ENCODE measurements around the gene FMO4. TPM values are rescaled to one million over a fixed set of nuclear protein-coding genes. Genes with fewer than 3 reads are reported as not detected.
"Not testable (repeated sequence)": the region's sequence is repeated elsewhere in the genome, so short reads cannot be mapped to it uniquely, and the experiment has no call there.

FMO4 gene
- total RNA-seq, 1 donor from 2014 or later = 1.0 TPM

- intact Hi-C loops (cut with micrococcal nuclease) = no loop called here
- H3K9me3 Mint-ChIP-seq = no peaks in the 10 kb centered on the region
- H3K4me3 Mint-ChIP-seq = no peak overlapping the region
- no peak for DNase-seq
- H3K36me3 Mint-ChIP-seq (ENCODE audit: low read depth) = no peaks in the 10 kb centered on the region
- no peaks in the 10 kb centered on the region for H3K4me1 Mint-ChIP-seq
- H3K27ac Mint-ChIP-seq = no peak overlapping the region
- H3K27me3 Mint-ChIP-seq = no peaks in the 10 kb centered on the region
Observed at GRCh38 chr1:171381866-171382210, 67.9 kb downstream of the FMO4 start.

GRCh38 chr1:171384496-171384895 lies 70.5 kb downstream of the FMO4 start:
- Mint-ChIP-seq H3K4me3 (no peak overlapping the region), H3K27me3 (no peaks in the 10 kb centered on the region), H3K4me1 (no peaks in the 10 kb centered on the region), H3K36me3 (ENCODE audit: low read depth) (no peaks in the 10 kb centered on the region), H3K9me3 (no peaks in the 10 kb centered on the region), H3K27ac (no peak overlapping the region)
- no peak for DNase-seq
- intact Hi-C loops (cut with micrococcal nuclease) = no loop called here

GRCh38 chr1:171389171-171389570 lies 75.2 kb downstream of the FMO4 start:
- H3K27ac Mint-ChIP-seq = no peak overlapping the region
- H3K4me1 Mint-ChIP-seq = no peaks in the 10 kb centered on the region
- H3K4me3 Mint-ChIP-seq = no peak overlapping the region
- H3K9me3 Mint-ChIP-seq = no peaks in the 10 kb centered on the region
- intact Hi-C loops (cut with micrococcal nuclease) = no loop called here
- no peaks in the 10 kb centered on the region for H3K27me3 Mint-ChIP-seq
- DNase-seq = no peak
- H3K36me3 Mint-ChIP-seq (ENCODE audit: low read depth) = no peaks in the 10 kb centered on the region

GRCh38 chr1:171390740-171391139 lies 76.8 kb downstream of the FMO4 start:
- H3K4me3 Mint-ChIP-seq; DNase-seq; H3K9me3 Mint-ChIP-seq; H3K27me3 Mint-ChIP-seq; H3K4me1 Mint-ChIP-seq; H3K36me3 Mint-ChIP-seq (ENCODE audit: low read depth); intact Hi-C loops (cut with micrococcal nuclease); H3K27ac Mint-ChIP-seq: not testable (repeated sequence)

Other genes with a start within 250 kb of the FMO4 start
- not detected in 2 replicates for gene FMO3, start 223.3 kb upstream of the FMO4 start, total RNA-seq
- gene FMO2, start 128.9 kb upstream of the FMO4 start, total RNA-seq = not detected in 2 replicates
- not detected in 2 replicates for gene FMO1, start 65.7 kb upstream of the FMO4 start, total RNA-seq
- gene PRRC2C, start 171.3 kb downstream of the FMO4 start, total RNA-seq = 278 TPM in 2 replicates

Measured in activated CD4-positive, alpha-beta T cell treated with anti-CD3 and anti-CD28 coated beads, Interleukin-2, amount 10 ng/mL, durations not matched to agents 24 days and 14 days (primary cell).